NCI-H2227 treated with DMSO at 0.1 percent for 48 hours (cell line): Measurements from ENCODE around the gene EIF3I.

Source experiments
- DNase-seq: peaks from one replicate; lab custom pipeline; 2025; lab: John Stamatoyannopoulos, UW

EIF3I gene

GRCh38 chr1:32266921-32267591 is 44.8 kb downstream of the EIF3I start:
- DNase-seq: no peak

GRCh38 chr1:32269744-32270143 is 47.5 kb downstream of the EIF3I start:
- no peak for DNase-seq

- no peak for DNase-seq
Observed at GRCh38 chr1:32272557-32273390, 50.6 kb downstream of the EIF3I start.

GRCh38 chr1:32273391-32274208 is 51.4 kb downstream of the EIF3I start:
- no peak for DNase-seq

- no peak for DNase-seq
Observed at GRCh38 chr1:32274646-32275340, 52.6 kb downstream of the EIF3I start.

- no peak for DNase-seq
Observed at GRCh38 chr1:32275424-32275823, 53.2 kb downstream of the EIF3I start.

GRCh38 chr1:32276032-32276782 is 54.0 kb downstream of the EIF3I start:
- DNase-seq: no peak
